Colonic mucosa (tissue), 4 donors: ENCODE measurements around the gene MERTK. TPM values are rescaled to one million over a fixed set of nuclear protein-coding genes. Genes with fewer than 3 reads are reported as not detected.

Experiments used
- DNase-seq: peaks from one replicate; pipeline ENCODE4 v3.0.0-alpha.2; 2020
- H3K27ac ChIP-seq: fragments of 200-600 bp; one replicate; pipeline ENCODE4 v1.8.0; 2021
- H3K27me3 ChIP-seq: fragments of 200-600 bp; one replicate; pipeline ENCODE4 v1.8.0; 2021
- H3K36me3 ChIP-seq: fragments of 200-600 bp; one replicate; pipeline ENCODE4 v1.8.0; 2021
- H3K4me1 ChIP-seq: fragments of 200-600 bp; one replicate; pipeline ENCODE4 v1.8.0; 2021; ENCODE audit warnings: mild to moderate bottlenecking
- H3K4me3 ChIP-seq: fragments of 200-600 bp; one replicate; pipeline ENCODE4 v1.8.0; 2021
- H3K9ac ChIP-seq, 2 donors: one replicate each; pipeline ENCODE4 v1.7.0; 2013; ENCODE audit warnings: control low read depth in 2 of 2, low read depth in 2 of 2, low read length in 2 of 2
- H3K9me3 ChIP-seq: fragments of 200-600 bp; one replicate; pipeline ENCODE4 v1.8.0; 2021
- CTCF ChIP-seq: fragments of 200-600 bp; IDR thresholded peaks from one replicate; pipeline ENCODE4 v1.8.0; 2022; ENCODE audit warnings: antibody characterized with exemption, mild to moderate bottlenecking
- intact Hi-C: fragments of 100-400 bp; cut with DNase I; formaldehyde crosslinking; loops from one replicate; pipeline ENCODE4 v1.14.1; 2022
- total RNA-seq, 2 donors: library from RNA; stranded (reverse); fragmentation: NEBNext Ultra II Directional in 1 of 2; extraction: Animal tissue kit (Norgen Biotek cat#: 25700) in 1 of 2; gene quantifications; one replicate each; pipeline ENCODE4 v1.2.1, GENCODE V29; 2021
- donor health status: healthy.
- donor health status: DM: no; HTN: no; CAD: no.
- donor health status: DM: no; HTN: no; CAD: no.

Gene MERTK
- total RNA-seq, 2 donors from 2014 or later, result 3.9 TPM

DNA sequence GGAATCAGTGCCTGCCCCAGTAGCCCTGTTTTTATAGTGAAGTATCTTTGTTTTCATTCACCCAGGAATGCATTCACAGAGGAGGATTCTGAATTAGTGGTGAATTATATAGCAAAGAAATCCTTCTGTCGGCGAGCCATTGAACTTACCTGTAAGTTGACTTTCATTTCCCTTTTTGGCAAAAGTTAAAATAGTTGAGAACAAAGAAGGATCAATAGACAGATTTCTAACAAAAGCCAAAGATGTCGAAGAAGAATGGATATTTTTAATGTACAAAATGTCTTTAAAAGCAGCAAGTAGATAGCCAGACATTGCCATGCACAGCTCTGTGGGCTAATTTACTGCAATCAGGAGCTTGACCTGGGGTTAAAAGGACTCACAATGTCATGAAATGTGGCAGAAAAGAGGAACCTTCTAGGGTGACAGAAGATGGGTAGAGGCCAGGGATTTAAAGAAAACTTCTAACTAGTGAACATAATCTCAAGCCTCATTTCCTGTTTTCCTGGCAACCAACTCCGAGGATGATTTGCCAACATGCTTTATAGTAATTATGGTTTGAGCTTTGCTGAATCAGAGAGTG, 102.8 kb downstream of the MERTK start:
- Histone ChIP-seq H3K9me3 (no peaks in the 10 kb centered on the region), H3K4me3 (no peak overlapping the region), H3K27me3 (no peaks in the 10 kb centered on the region), H3K36me3 (no peaks in the 10 kb centered on the region), H3K4me1 (no peaks in the 10 kb centered on the region), H3K9ac (no peak overlapping the region), H3K27ac (no peak overlapping the region)
- TF ChIP-seq CTCF, result no peak
- no peak for DNase-seq
- intact Hi-C loops, result no loop called here

- Histone ChIP-seq H3K9ac (no peak overlapping the region), H3K4me3 (no peak overlapping the region), H3K36me3 (no peaks in the 10 kb centered on the region), H3K27me3 (no peaks in the 10 kb centered on the region), H3K4me1 (no peaks in the 10 kb centered on the region), H3K9me3 (no peaks in the 10 kb centered on the region), H3K27ac (no peak overlapping the region)
- intact Hi-C loops, result no loop called here
- TF ChIP-seq CTCF, result no peak
- DNase-seq, result no peak
Observed at GRCh38 chr2:112001942-112002341, 103.5 kb downstream of the MERTK start.

DNA sequence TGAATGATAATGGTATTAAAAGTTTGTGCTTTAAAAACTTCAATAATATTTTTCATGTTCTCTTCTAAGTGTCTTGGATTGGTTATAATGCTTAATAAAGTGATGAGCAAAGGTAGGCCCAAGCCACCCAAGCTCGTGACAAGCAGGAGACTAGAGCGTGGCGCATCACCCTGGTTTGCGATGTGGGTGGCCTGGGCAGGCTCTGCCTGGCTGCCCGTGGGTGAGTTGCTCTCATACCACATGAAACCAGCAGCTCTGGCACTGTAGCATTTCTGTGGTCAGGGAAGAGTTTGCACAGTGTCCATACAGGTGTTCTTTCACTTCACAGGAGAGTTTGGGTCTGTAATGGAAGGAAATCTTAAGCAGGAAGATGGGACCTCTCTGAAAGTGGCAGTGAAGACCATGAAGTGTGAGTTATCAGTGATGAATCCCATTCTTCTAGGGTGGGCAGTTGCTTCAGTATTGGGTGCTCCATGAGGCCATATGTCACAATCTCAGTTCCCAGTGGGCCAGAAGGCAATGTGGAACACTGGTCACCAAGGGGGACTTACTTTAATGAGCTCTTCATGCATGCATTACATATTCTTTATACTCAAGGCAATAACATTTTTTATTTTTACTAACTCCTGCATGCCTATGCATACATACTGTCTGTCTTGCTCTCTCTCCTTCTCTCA, 105.3 kb downstream of the MERTK start:
- Histone ChIP-seq H3K9me3 (no peaks in the 10 kb centered on the region), H3K4me3 (no peak overlapping the region), H3K9ac (no peak overlapping the region), H3K27ac (no peak overlapping the region), H3K4me1 (no peaks in the 10 kb centered on the region), H3K36me3 (no peaks in the 10 kb centered on the region), H3K27me3 (no peaks in the 10 kb centered on the region)
- DNase-seq, result no peak
- no peak for TF ChIP-seq CTCF
- intact Hi-C loops, result no loop called here

GRCh38 chr2:112004253-112004645, 105.8 kb downstream of the MERTK start:
- H3K9ac ChIP-seq, result no peak overlapping the region
- H3K4me1 ChIP-seq, result no peaks in the 10 kb centered on the region
- intact Hi-C loops, result no loop called here
- H3K27ac ChIP-seq, result no peak overlapping the region
- no peaks in the 10 kb centered on the region for H3K36me3 ChIP-seq
- no peaks in the 10 kb centered on the region for H3K9me3 ChIP-seq
- DNase-seq, result no peak
- no peaks in the 10 kb centered on the region for H3K27me3 ChIP-seq
- no peak overlapping the region for H3K4me3 ChIP-seq
- TF ChIP-seq CTCF, result no peak

GRCh38 chr2:112005406-112006075, 107.1 kb downstream of the MERTK start:
- no peak for TF ChIP-seq CTCF
- intact Hi-C loops, result no loop called here

More at GRCh38 chr2:112005406-112006075, 107.1 kb downstream of the MERTK start:
- no peak for DNase-seq
- no peak overlapping the region for H3K9ac ChIP-seq
- no peak overlapping the region for H3K27ac ChIP-seq
- H3K4me1 ChIP-seq, result no peaks in the 10 kb centered on the region
- H3K9me3 ChIP-seq, result no peaks in the 10 kb centered on the region
- H3K27me3 ChIP-seq, result no peaks in the 10 kb centered on the region
- no peak overlapping the region for H3K4me3 ChIP-seq
- H3K36me3 ChIP-seq, result no peaks in the 10 kb centered on the region
